ENCODE data around the gene C9. TPM values are rescaled to one million over a fixed set of nuclear protein-coding genes. Genes with fewer than 3 reads are reported as not detected.
"Not testable (repeated sequence)": the region's sequence is repeated elsewhere in the genome, so short reads cannot be mapped to it uniquely, and the experiment has no call there.

Gene C9
- total and polyA plus RNA-seq, 11 donors, result 0.04 to 0.29 TPM; not detected in 9

DNA sequence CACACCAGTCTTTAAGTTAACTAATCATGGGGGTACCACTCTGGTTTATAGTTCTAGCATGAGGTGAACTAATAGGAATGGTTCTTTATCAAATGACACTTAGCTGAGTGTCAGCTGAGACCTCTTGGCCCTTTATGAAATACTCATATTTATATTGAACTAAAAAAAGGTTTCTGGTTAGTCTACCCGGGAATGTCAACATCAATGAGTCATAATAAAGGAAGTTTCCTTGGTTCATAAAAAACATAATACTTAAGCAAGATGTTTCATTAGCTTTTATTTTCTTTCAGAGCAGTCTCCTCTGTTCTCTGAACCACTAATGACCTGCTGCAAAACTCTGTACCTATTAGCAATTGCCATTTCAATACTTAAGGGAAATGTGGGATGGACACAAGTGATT lies 46.8 kb upstream of the C9 start:
- DNase-seq, result no peak
- H3K4me3 ChIP-seq, result no peak overlapping the region
- peak in 3 of 4 donors; percentile 58 to 81 (median 63) for ATAC-seq
- H3K4me1 ChIP-seq, result peaks cover 0 to 87% (median 34%) of the 10 kb centered on the region in 12 donors
- intact Hi-C loops (cut with DNase I), result no loop called here
- no peaks in the 10 kb centered on the region for H3K9me3 ChIP-seq
- no peaks in the 10 kb centered on the region for H3K27me3 ChIP-seq
- WGBS, 4 donors, result 31 to 50% (median 41%) methylated on average over 1 of the region's 1 CpG
- TF ChIP-seq POLR2A (IDR thresholded peaks at IDR 0.05), result no peak
- TF ChIP-seq, protein P1, sequence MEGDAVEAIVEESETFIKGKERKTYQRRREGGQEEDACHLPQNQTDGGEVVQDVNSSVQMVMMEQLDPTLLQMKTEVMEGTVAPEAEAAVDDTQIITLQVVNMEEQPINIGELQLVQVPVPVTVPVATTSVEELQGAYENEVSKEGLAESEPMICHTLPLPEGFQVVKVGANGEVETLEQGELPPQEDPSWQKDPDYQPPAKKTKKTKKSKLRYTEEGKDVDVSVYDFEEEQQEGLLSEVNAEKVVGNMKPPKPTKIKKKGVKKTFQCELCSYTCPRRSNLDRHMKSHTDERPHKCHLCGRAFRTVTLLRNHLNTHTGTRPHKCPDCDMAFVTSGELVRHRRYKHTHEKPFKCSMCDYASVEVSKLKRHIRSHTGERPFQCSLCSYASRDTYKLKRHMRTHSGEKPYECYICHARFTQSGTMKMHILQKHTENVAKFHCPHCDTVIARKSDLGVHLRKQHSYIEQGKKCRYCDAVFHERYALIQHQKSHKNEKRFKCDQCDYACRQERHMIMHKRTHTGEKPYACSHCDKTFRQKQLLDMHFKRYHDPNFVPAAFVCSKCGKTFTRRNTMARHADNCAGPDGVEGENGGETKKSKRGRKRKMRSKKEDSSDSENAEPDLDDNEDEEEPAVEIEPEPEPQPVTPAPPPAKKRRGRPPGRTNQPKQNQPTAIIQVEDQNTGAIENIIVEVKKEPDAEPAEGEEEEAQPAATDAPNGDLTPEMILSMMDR (IDR thresholded peaks at IDR 0.05), result no peak
- peak overlapping the region in 6 of 12 donors; percentile 27 to 59 (median 48) for H3K27ac ChIP-seq
- peaks cover 0 to 13% (median 0%) of the 10 kb centered on the region in 9 donors for H3K36me3 ChIP-seq

DNA sequence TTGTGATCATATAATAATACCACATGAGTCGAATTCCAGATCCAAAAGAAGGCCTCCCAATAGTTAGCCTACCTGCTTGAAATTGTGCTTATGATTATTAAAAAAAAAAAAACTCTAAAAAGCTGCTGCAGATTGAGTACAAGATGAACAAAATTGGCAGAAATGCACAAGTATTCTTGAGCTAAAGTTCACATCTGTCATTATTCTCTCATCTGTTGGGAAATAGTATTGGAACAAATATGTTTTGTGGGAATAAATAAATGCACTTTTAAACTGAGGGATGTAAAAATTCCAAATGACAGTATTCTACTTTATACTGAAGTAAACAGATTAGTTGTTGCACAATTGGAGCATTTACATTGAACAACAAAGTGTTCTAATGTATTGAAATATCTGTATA lies 44.7 kb upstream of the C9 start:
- Histone ChIP-seq H3K27ac (peak overlapping the region in 1 of 12 donors; percentile 11), H3K4me3 (no peak overlapping the region), H3K9me3 (no peaks in the 10 kb centered on the region), H3K36me3 (peaks cover 0 to 12% (median 0%) of the 10 kb centered on the region in 9 donors), H3K4me1 (peaks cover 0 to 69% (median 29%) of the 10 kb centered on the region in 12 donors), H3K27me3 (no peaks in the 10 kb centered on the region)
- DNase-seq, result no peak
- no peak for ATAC-seq
- 79 to 94% (median 89%) methylated on average over 1 of the region's 1 CpG for WGBS, 4 donors
- intact Hi-C loops (cut with DNase I), result no loop called here
- TF ChIP-seq, protein P1 (IDR thresholded peaks at IDR 0.05), result no peak
- no peak for TF ChIP-seq POLR2A (IDR thresholded peaks at IDR 0.05)

DNA sequence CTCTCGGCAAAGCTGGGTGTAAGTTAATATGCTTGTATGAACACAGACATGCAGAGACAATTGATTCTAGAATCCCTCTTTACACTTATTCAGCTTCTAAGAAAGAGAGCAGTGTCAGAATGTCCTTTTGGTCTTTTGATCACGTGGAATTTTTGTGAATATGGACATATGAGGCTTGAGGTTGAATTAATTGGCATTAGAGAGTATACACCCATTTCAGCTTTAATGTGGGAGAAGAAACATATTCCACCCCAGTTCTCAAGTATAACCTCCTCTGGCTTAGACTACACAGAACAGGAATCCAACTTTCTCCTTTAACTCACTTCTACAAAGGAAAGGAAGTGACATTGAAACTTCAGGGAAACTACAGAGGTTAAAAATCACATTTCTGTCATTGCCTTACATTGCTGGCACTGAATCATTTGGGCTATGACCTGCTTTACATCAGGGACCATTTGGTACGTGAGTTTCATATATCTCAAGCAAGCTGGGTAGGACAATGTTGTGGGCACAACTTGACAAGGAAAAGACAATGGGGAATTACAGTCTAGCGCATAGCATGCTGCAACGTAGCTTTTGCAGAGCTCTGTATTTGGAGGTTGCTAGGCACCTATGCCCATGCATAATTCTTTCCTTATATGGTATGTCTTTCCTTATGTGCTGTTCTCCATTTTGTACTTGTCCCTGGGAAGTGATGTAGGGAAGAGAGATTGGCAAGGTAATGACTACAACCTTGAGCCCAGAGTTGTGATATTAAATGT lies 41.0 kb upstream of the C9 start:
- H3K4me1 ChIP-seq, result peaks cover 0 to 62% (median 14%) of the 10 kb centered on the region in 12 donors

DNA sequence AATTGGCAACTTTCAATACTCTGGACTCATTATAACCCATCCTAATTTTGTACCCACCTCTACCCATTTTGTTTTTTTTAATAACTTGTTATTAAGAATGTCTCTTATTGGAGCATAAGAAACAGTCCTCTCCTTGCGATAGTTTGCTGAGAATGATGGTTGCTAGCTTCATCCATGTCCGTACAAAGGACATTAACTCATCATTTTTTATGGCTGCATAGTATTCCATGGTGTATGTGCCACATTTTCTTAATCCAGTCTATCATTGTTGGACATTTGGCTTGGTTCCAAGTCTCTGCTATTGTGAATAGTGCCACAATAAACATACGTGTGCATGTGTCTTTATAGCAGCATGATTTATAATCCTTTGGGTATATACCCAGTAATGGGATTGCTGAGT lies 39.5 kb upstream of the C9 start:
- peaks cover 0 to 24% (median 0%) of the 10 kb centered on the region in 9 donors for H3K36me3 ChIP-seq
- 86 to 96% (median 91%) methylated on average over 3 of the region's 3 CpGs for WGBS, 4 donors
- H3K4me3 ChIP-seq; intact Hi-C loops (cut with DNase I); H3K27me3 ChIP-seq; ATAC-seq; H3K9me3 ChIP-seq; DNase-seq: not testable (repeated sequence)
- peak overlapping the region in 1 of 12 donors; percentile 23 for H3K27ac ChIP-seq
- peaks cover 0 to 64% (median 19%) of the 10 kb centered on the region in 12 donors for H3K4me1 ChIP-seq

More for the DNA sequence above, 41.0 kb upstream of the C9 start:
- Histone ChIP-seq H3K9me3 (no peaks in the 10 kb centered on the region), H3K36me3 (peaks cover 0 to 24% (median 0%) of the 10 kb centered on the region in 9 donors), H3K4me3 (no peak overlapping the region), H3K27ac (no peak overlapping the region), H3K27me3 (no peaks in the 10 kb centered on the region)
- no peak for DNase-seq
- 51 to 66% (median 65%) methylated on average over 5 of the region's 5 CpGs for WGBS, 4 donors
- intact Hi-C loops (cut with DNase I), result no loop called here
- no peak for ATAC-seq
- TF ChIP-seq, protein P1 (IDR thresholded peaks at IDR 0.05), result no peak
- no peak for TF ChIP-seq POLR2A (IDR thresholded peaks at IDR 0.05)

DNA sequence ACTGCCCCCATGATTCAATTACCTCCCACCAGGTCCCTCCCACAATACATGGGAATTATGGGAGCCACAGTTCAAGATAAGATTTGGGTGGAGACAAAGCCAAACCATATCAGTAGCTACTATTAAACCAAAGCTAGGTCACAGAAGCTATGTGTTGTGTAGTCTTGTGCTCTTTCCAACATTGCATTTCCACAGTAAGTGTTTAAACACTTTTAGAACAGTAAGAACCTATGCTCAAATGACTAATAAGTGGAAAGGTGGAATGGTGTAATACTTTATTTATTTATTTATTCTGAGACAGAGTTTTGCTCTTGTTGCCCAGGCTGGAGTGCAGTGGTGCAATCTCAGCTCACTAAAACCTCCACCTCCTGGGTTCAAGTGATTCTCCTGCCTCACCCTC lies 37.8 kb upstream of the C9 start:
- DNase-seq; ATAC-seq; H3K27me3 ChIP-seq; intact Hi-C loops (cut with DNase I); H3K4me3 ChIP-seq; H3K9me3 ChIP-seq: not testable (repeated sequence)
- H3K4me1 ChIP-seq, result peaks cover 0 to 67% (median 21%) of the 10 kb centered on the region in 12 donors
- peaks cover 0 to 14% (median 0%) of the 10 kb centered on the region in 9 donors for H3K36me3 ChIP-seq
- peak overlapping the region in 2 of 12 donors; percentile 35 to 77 for H3K27ac ChIP-seq

Measured in heart left ventricle (tissue), 16 donors.